ENCODE data around the gene SELENOO. TPM values are rescaled to one million over a fixed set of nuclear protein-coding genes. Genes with fewer than 3 reads are reported as not detected.
"Not testable (repeated sequence)": the region's sequence is repeated elsewhere in the genome, so short reads cannot be mapped to it uniquely, and the experiment has no call there.

Gene SELENOO, protein sequence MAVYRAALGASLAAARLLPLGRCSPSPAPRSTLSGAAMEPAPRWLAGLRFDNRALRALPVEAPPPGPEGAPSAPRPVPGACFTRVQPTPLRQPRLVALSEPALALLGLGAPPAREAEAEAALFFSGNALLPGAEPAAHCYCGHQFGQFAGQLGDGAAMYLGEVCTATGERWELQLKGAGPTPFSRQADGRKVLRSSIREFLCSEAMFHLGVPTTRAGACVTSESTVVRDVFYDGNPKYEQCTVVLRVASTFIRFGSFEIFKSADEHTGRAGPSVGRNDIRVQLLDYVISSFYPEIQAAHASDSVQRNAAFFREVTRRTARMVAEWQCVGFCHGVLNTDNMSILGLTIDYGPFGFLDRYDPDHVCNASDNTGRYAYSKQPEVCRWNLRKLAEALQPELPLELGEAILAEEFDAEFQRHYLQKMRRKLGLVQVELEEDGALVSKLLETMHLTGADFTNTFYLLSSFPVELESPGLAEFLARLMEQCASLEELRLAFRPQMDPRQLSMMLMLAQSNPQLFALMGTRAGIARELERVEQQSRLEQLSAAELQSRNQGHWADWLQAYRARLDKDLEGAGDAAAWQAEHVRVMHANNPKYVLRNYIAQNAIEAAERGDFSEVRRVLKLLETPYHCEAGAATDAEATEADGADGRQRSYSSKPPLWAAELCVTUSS
- 26.0 TPM for polyA plus RNA-seq (2012; ENCODE audit: insufficient read depth, insufficient read length)

DNA sequence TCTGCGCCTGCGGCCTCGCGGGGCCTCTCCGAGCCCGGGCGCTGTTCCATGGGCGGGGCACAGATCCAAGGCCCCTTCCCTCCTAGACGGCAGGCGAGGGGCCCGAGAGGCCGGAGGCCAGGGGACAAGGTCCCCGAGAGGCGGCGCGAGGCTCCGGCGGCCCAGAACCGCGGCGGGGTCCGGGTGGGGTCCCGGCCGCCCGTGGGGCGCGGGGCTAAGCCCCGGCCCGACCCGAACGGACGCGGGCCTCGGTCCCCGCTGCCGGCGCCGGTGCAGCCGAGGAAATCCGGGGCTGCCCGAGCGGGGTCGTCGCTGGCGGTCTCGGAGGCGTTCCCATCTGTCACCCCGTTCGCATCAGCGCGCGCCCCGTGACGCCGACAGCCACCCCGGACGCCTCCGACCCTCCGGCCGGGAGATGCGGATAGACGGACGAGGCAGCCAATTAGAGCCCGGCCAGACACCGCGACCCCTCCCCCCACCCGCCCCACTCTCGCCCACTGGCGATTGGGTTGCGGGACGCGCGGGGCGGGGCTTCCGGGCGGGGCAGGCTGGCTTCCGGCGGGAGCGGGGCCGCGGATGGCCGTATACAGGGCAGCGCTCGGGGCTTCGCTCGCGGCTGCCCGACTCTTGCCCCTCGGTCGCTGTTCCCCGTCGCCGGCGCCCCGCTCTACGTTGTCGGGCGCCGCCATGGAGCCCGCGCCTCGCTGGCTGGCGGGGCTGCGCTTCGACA lies at the start of gene SELENOO:
SELENOO (plus strand) TSS at position 551 of the 730 bp plus-strand sequence; CDS start at position 577, 26 bp downstream.
- peak within 1 kb of the TSS; percentile 67 for H3K4me3 ChIP-seq (ENCODE audit: low read length)
- DNase-seq (ENCODE audit: low read depth, low spot score): peak; percentile 80

DNA sequence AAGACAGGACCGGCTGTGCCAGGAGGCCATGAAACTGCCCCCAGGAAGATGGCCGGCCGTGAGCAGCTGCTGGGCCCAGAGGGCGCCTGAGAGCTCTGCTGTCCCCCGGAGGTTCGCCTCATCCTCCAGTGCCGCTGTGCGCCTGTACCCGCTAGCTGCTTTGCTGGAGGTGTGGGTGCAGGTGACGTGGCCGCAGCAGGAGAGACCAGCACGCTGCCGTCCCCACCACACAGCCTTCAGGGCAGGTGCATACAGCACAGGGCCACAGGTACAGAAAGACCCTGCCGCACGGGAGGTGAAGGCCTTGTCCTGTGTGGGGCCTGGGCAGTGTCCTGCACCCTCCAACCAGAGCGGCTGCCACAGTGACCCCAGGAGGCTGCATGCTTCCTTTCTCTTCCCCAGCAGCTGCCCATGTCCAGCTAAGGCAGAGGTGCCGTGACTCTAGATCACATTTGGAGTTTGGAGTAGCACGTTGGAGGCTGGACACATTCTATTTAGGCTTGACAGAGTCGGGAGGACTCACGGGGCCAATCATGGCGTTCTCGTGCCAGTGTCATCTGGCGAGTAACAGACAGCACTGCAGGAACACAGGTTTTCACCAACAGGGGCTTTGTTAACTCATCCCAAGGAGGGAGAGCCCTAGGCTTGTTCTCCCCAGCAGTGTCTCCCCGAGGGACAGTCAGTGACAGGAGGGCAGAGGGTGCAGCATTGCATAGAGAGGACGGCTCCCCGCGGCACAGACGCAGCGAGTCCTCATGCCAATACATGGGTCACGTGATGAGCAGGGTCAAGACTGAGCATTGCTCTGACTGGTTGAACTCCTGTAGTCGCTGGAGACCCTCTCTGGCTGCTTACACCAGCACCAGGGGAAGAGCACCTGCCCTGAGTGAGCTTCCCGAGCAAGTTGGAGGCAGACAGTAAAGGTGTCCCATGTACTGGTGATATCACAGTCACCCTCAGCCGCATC lies 49.0 kb upstream of the SELENOO start:
- H3K4me3 ChIP-seq (ENCODE audit: low read length): no peak overlapping the region
- no peak for DNase-seq (ENCODE audit: low read depth, low spot score)

DNA sequence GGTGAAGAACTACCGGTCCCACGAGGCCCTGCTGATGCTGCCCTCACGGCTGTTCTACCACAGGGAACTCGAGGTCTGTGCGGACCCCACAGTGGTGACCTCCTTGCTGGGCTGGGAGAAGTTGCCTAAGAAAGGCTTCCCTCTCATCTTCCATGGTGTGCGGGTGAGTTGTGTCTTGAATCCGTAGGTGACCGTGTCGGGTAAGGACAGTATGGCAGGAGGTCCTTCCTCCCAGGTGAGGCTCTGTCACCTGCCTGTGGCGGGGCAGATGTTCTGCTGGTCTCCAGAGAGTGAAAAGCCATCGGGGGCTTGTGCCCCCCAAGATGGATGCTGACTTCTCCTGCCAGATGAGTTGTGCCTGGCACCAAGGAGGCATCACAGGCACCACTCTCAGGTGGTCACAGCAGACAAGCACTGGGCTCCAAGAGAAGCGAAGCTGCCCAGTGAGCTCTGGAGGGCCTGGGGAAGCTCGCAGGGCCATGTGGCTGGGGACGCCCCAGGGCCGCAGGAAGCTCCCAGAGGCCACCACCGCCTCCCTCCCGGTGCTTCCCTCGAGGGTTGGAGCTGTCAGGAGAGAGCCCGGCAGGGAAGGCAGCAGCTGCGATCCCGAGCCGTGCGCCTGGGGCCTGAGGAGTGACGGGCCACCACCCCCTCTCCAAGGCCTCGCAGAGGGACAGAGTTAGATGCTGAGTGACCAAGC lies 47.6 kb upstream of the SELENOO start:
- DNase-seq (ENCODE audit: low read depth, low spot score): no peak
- no peak overlapping the region for H3K4me3 ChIP-seq (ENCODE audit: low read length)

DNA sequence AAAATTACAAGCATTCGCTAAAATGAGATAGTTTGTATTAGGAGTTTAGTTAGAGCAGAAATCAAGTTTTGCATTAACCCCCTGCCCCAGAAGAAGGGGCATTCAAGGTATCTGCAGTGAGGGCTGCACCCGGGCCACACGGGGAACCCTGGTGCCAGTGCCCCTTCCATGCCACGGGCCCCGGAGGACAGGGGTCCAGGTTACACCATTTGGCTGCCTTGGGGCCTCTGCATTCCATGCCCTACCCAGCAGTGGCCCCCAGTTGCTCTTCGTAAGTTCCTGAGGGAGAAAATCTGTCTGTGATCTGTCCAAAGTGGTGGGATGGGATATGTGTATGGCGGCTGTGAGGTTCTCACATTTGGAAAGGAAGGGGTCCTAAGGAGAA lies 47.1 kb upstream of the SELENOO start:
- H3K4me3 ChIP-seq (ENCODE audit: low read length): no peak overlapping the region
- DNase-seq (ENCODE audit: low read depth, low spot score): no peak

DNA sequence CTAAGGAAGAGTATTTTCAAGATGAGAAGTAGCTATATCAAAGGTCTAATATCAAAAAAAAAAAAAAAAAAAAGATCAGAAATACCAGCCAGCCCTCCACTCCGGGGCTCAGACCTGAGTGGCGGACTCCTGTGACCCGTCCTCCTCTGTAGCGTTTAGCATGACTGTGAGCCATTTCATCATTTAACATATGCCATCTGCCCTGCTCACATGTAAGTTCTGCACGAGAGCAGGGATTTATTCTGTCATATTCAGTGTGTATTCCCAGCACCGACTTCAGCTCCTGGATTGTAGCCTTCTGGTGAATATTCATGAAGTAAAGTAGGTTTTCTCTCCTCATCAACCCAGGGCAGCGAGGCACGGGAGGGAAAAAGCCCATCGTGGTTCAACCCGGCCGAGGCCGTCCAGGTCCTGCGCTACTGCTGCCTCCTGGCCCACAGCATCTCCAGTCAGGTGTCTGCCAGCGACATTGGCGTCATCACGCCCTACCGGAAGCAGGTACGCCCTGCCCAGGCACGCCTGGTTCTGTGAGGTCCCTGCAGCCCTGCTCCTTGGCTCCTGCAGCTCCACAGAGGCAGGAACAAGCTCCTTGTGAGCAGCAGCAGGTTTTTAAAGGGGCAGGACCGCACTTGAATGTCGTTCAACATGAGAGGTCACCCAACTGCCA lies 43.0 kb upstream of the SELENOO start:
- DNase-seq (ENCODE audit: low read depth, low spot score): no peak
- H3K4me3 ChIP-seq (ENCODE audit: low read length): no peak overlapping the region

DNA sequence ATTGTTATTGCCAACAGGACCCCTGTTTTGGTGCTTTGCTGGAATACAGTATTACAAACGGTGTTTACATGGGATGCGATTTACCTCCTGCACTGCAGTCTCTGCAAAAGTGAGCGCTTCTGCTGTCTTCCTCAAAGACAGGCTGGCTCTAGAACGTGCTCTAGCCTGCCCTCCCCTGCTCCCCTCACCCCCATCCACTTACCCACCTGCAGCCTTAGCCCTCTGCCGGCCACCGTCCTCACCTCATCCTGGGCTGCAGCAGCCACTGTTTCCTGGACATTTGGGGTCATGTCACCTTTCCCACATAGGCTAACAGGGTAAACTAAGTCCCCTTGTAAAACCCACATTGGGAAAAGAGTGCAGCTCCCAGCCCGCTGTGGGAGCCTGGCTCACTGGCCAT lies 39.9 kb upstream of the SELENOO start:
- DNase-seq (ENCODE audit: low read depth, low spot score): no peak
- no peak overlapping the region for H3K4me3 ChIP-seq (ENCODE audit: low read length)

DNA sequence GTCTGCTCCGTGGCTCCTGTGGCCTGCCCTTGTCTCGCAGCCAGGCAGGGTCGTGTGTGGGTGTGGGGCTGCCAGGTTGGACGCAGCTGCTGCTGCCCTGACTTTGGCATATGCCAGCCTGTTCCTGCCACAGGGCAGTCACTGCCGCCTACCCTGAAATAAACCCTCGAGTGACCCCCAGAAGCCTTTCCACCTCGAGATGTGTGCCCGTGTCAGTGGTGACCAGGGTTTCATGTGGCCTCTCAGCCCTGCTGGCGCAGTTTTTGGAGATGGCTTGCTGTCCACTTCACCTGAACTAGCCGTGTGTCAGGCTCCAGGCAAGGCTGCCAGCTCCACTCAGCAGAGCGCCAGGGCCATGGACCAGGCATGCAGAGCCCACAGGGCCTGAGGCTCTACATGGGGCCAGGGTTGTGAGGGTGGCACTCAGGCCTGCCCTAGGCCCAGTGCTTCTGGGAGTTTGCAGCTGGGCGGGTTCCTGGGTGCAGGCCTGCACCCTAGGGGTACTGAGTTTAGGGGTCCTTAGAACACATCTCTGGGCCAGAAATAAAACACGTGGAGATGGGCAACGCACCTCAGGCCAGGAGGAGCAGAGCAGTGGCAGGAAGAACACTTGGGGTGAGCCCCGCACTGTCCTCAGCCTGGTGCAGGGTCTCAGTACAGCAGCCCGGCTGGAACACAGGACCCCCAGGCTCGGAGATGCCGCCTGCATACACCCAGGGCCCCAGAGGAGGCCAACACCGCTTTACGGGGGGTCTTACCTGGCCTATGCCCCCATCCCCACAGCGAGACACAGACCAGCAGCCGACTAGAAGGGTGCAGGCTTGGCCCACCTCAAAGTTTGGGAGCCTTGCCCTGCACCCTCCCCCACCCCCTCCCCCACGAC lies 39.1 kb upstream of the SELENOO start:
- no peak for DNase-seq (ENCODE audit: low read depth, low spot score)
- H3K4me3 ChIP-seq (ENCODE audit: low read length): no peak overlapping the region

DNA sequence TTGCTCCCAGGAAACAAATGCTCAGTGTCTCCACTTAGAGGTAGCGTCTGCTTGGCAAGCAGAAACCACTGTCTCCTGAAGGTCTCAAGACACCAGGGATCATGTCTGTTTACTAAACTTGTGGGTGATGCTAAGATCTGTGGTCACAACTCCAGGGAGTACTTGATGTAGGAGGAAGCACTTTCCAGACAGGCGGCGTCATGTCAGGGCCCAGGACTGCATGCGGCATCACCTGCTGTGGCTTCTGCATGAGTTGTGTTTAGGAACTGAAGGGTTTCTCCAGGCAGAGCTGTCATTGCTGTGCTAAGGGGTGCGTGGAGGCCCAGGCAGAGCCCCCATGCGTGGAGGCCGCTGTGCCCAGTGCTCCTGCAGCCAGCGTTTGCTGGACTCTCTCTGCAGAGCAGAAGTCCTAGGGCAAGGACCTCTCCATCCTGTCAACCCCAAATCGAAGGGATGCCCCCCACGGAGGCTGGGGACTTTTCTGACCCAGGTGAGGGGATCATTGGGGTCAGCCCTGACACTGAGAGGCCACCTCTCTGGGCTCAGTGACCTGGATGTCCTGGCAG lies 38.3 kb upstream of the SELENOO start:
- no peak for DNase-seq (ENCODE audit: low read depth, low spot score)
- H3K4me3 ChIP-seq (ENCODE audit: low read length): no peak overlapping the region

DNA sequence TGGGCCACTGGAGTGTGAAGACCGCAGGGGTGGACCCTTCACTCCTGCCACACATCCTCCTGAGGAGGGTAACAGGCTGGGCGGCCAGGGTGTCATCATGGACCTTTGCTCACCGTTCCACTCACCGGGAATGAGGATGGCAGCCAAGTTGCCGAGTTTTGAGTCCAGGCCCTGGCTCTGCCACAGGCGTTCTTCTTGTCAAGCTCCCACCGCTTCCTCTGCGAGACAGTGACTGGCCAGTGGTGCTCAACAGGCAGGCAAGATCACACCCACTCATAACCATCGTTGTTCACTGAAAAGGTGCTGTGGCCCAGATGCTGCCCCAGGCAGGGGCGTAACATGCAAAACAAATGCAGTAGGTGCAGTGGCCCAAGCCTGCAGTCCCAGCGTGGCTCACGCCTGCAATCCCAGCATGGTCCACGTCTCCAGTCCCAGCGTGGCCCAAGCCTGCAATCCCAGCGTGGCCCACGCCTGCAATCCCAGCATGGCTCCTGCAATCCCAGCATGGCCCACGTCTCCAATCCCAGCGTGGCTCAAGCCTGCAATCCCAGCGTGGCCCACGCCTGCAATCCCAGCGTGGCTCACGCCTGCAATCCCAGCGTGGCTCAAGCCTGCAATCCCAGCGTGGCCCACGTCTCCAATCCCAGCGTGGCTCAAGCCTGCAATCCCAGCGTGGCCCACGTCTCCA lies 35.2 kb upstream of the SELENOO start:
- no peak for DNase-seq (ENCODE audit: low read depth, low spot score)

DNA sequence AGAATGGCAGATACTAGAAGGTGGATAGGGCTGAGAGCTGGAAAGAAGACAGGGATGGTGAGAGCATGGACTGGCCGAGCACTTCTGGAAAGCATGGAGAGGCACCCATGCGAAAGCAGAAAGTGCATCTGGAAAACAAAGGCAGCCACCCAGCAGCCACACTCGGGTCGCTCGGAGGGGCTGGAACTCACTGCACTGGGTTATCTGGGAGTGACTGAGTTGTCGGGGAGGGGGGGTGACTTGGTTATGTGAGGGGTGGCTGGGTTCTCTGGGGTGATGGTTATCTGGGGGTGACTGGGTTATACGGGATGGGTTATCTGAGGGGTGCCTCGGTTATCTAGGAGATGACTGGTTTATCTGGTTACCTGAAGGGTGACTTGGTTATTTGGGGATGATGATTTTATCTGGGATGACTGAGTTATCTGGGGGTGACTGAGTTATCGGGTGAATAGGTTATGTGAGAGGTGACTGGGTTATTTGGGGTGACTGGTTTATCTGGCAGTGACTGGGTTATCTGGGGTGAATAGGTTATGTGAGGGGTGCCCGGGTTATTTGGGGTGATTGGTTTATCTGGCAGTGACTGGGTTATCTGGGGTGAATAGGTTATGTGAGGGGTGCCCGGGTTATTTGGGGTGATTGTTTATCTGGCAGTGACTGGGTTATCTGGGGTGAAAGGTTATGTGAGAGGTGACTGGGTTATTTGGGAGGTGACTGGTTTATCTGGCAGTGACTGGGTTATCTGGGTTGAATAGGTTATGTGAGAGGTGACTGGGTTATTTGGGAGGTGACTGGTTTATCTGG lies 32.9 kb upstream of the SELENOO start:
- DNase-seq (ENCODE audit: low read depth, low spot score): no peak
- H3K4me3 ChIP-seq (ENCODE audit: low read length): no peak overlapping the region

More for the DNA sequence above, 35.2 kb upstream of the SELENOO start:
- no peak overlapping the region for H3K4me3 ChIP-seq (ENCODE audit: low read length)

DNA sequence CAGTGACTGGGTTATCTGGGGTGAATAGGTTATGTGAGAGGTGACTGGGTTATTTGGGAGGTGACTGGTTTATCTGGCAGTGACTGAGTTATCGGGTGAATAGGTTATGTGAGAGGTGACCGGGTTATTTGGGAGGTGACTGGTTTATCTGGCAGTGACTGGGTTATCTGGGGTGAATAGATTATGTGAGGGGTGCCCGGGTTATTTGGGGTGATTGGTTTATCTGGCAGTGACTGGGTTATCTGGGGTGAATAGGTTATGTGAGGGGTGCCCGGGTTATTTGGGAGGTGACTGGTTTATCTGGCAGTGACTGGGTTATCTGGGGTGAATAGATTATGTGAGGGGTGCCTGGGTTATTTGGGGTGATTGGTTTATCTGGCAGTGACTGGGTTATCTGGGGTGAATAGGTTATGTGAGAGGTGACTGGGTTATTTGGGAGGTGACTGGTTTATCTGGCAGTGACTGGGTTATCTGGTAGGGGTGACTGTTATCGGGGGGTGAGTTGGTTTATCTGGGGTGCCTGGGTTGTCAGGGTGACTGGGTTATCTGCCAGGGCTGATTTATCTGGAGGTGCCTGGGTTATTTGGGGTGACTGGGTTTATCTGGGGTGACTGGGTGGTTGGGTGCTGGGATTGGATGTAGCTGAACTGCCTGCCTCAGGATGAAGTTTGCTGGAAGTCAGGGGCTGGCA lies 32.2 kb upstream of the SELENOO start:
- not testable (repeated sequence) for H3K4me3 ChIP-seq (ENCODE audit: low read length); DNase-seq (ENCODE audit: low read depth, low spot score)

DNA sequence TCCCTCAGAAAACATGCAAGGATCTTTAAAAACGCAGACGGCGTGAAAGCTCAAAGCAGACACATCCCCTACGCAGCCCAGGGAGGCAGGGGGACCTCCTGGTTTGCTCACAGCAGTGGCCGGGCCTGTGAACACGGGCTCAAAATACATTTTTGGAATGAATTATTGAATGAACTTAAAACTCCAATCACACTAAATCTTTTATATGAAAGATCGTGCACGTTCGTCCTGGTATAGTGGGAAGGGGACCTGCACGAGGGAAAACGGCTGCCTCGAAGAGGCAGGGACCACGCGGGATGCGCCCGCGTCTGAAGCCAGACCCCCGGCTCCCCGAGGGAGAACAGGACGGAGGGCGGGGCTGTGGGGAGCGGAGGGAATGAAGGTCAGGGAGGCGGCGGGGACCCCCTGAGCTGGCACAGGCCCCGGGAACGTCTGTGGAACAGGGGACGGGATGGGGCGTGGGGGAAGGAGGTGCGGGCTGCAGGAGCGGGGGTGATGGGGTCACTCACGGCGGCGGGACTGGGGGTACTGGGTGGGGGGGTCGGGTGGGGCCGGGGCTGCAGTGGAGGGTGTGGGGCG lies 31.5 kb upstream of the SELENOO start:
- no peak for DNase-seq (ENCODE audit: low read depth, low spot score)
- H3K4me3 ChIP-seq (ENCODE audit: low read length): no peak overlapping the region

DNA sequence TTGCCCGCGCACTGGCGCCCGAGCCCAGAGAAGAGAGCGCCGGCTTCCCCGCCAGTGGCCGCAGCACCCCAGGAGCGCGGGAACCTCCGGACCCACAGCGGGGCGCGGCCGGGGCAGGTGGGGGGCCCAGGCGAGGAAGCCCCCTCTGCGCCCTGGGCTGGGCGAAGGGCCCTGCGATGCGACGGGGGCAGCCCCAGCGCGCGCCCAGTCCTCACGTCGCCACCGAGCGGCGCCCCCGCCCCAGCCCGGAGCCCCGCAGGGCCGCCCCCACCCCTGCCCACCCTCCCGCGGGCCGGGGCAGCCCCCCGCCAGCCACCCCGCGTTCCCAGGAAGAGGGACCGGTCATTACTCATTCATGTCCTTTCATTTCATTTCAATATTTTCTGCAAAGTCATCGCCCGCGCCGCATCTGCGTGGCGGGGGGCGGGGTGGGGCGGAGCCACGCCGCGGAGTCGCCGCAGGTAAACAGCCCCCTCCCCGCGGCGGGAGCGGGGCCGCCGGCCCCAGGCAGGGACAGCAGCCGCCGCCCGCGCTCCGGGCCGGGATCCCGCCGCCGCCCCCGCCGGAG lies 31.0 kb upstream of the SELENOO start:
- no peak overlapping the region for H3K4me3 ChIP-seq (ENCODE audit: low read length)
- no peak for DNase-seq (ENCODE audit: low read depth, low spot score)
